H1 (cell line): Measurements from ENCODE around the gene MTMR2. TPM values are rescaled to one million over a fixed set of nuclear protein-coding genes. Genes with fewer than 3 reads are reported as not detected.

Source experiments
- KDM4A ChIP-seq: IDR thresholded peaks from one replicate; pipeline ENCODE4 v1.7.1; 2012; ENCODE audit warnings: low read depth, mild to moderate bottlenecking, moderate library complexity, low read length, inconsistent platforms; ENCODE audit not compliant: severe bottlenecking
- RAD21 ChIP-seq, 2 experiments: IDR thresholded peaks in 1 of 2; conservative IDR thresholded peaks in 1 of 2; 2 replicates each; pipeline ENCODE4 v1.6.1; 2011; ENCODE audit warnings: low read depth in 2 of 2, low read length in 2 of 2, improper control_type of control experiment in 1 of 2, inconsistent platforms in 1 of 2, mild to moderate bottlenecking in 1 of 2, moderate library complexity in 1 of 2
- SIRT6 ChIP-seq: IDR thresholded peaks from one replicate; pipeline ENCODE4 v1.7.1; 2012; ENCODE audit warnings: low read length, inconsistent platforms
- polyA plus RNA-seq, 7 experiments: library from polyadenylated mRNA; depleted of rRNA in 3 of 7; stranded (reverse) in 5 of 7; unstranded in 2 of 7; fragments of >200 nt in 5 of 7; fragments of 200-250 nt in 2 of 7; gene quantifications; 1 replicate in 5 of 7; 2 replicates in 1 of 7; 4 replicates in 1 of 7; pipeline versions ENCODE4 v1.2.1 to v1.2.3, GENCODE V29; 2011 to 2013; ENCODE audit warnings: missing spikeins in 2 of 7, mixed read lengths in 2 of 7
- small RNA-seq: library from polyadenylated mRNA; stranded (forward); fragments of <200 nt; extraction: miRNeasy Mini kit (QIAGEN cat#:217004); gene quantifications from one replicate; pipeline ENCODE3, GENCODE V24; 2013; ENCODE audit not compliant: insufficient read depth
- total RNA-seq: library from RNA; stranded (reverse); fragmentation: NEBNext Ultra II Directional; extraction: Animal tissue kit (Norgen Biotek cat#: 25700); gene quantifications from 2 replicates; pipeline ENCODE4 v1.2.1, GENCODE V29; 2021

Gene MTMR2
- total and polyA plus RNA-seq, 2 of the 8 experiments (the other 6 are each of a cell fraction or from before 2014, with no cell fraction given) = 16.7 to 52.9 TPM

- peak; percentile 12 to 13; a peak in 1 of 4 replicates for TF ChIP-seq RAD21 (IDR thresholded peaks at IDR 0.05 in 1 of 2, conservative IDR thresholded peaks at IDR 0.05 in 1 of 2; ENCODE audit: low read depth in 2 of 2, low read length in 2 of 2)
- no peak for TF ChIP-seq KDM4A
- TF ChIP-seq SIRT6 = no peak
Observed at GRCh38 chr11:95788921-95789505, 134.9 kb downstream of the MTMR2 start (continued).

Small RNA genes lying within 50 kb of the gene (small RNA-seq; reads per million reads assigned to genes)
- not detected for gene RNA5SP345

Other genes starting within 250 kb of the MTMR2 start
- gene FAM76B, start 134.3 kb downstream of the MTMR2 start, total RNA-seq = 22.3 and 25.2 TPM in 2 replicates
- 7.3 and 11.0 TPM in 2 replicates for gene FAM76B, start 134.3 kb downstream of the MTMR2 start, polyA plus RNA-seq (2011; rRNA removed)
- 71.2 and 72.7 TPM in 2 replicates for gene CEP57, start 133.6 kb downstream of the MTMR2 start, total RNA-seq
- 26.3 and 30.4 TPM in 2 replicates for gene CEP57, start 133.6 kb downstream of the MTMR2 start, polyA plus RNA-seq (2011; rRNA removed)